ENCODE results near the gene ZCCHC17.

- TF ChIP-seq CTCF (IDR thresholded peaks at IDR 0.05) (no peak), EZH2 (IDR thresholded peaks at IDR 0.05) (no peak), EZH2phosphoT487 (IDR thresholded peaks at IDR 0.05) (no peak)
Observed at GRCh38 chr1:31410871-31411270, 114.0 kb downstream of the ZCCHC17 start.
